Neural cell (in vitro differentiated cells): ENCODE measurements around the gene DZIP1. TPM values are rescaled to one million over a fixed set of nuclear protein-coding genes. Genes with fewer than 3 reads are reported as not detected.

Experiments
- H2AFZ ChIP-seq: fragments of 200-600, 300-800 bp; sonication (generic), shearing (Covaris generic); 2 replicates; pipeline ENCODE4 v1.6.0; 2014; ENCODE audit warnings: low read depth, mild to moderate bottlenecking, antibody characterized with exemption, low read length, moderate library complexity
- H3F3A ChIP-seq: fragments of 200-600 bp; shearing (Covaris generic); 2 replicates; pipeline ENCODE4 v1.6.1; 2016; ENCODE audit warnings: mild to moderate bottlenecking, moderate library complexity, mixed read lengths, antibody characterized with exemption, low read length; ENCODE audit not compliant: insufficient read depth, poor library complexity, severe bottlenecking
- H3K27ac ChIP-seq: fragments of 200-600, 300-800 bp; sonication (generic), shearing (Covaris generic); 2 replicates; pipeline ENCODE4 v1.5.1; 2014; ENCODE audit warnings: mild to moderate bottlenecking, low read length, moderate library complexity
- H3K27me3 ChIP-seq: fragments of 300-800, 200-600 bp; sonication (generic), shearing (Covaris generic); 2 replicates; pipeline ENCODE4 v1.6.0; 2014; ENCODE audit warnings: mild to moderate bottlenecking, low read depth, low read length, moderate library complexity; ENCODE audit not compliant: insufficient read depth
- H3K36me3 ChIP-seq: fragments of 300-800, 200-600 bp; sonication (generic), shearing (Covaris generic); 2 replicates; pipeline ENCODE4 v1.5.1; 2014; ENCODE audit warnings: mild to moderate bottlenecking, antibody characterized with exemption, low read length, moderate library complexity; ENCODE audit not compliant: insufficient read depth
- H3K4me2 ChIP-seq: fragments of 300-800, 200-600 bp; sonication (generic), shearing (Covaris generic); 2 replicates; pipeline ENCODE4 v1.6.0; 2014; ENCODE audit warnings: mild to moderate bottlenecking, low read length
- H3K4me3 ChIP-seq: fragments of 300-800, 200-600 bp; sonication (generic), shearing (Covaris generic); 2 replicates; pipeline ENCODE4 v1.5.1; 2014; ENCODE audit warnings: mild to moderate bottlenecking, low read length, moderate library complexity
- H3K79me2 ChIP-seq: fragments of 200-600 bp; shearing (Covaris generic); replicated peaks from 2 replicates; pipeline ENCODE4 v1.6.0; 2014; ENCODE audit warnings: mild to moderate bottlenecking, low read length, moderate library complexity; ENCODE audit not compliant: insufficient read depth
- H3K9ac ChIP-seq: fragments of 300-800, 200-600 bp; sonication (generic), shearing (Covaris generic); 2 replicates; pipeline ENCODE4 v1.6.1; 2016; ENCODE audit warnings: mild to moderate bottlenecking, low read length, mixed read lengths
- H3K9me2 ChIP-seq: fragments of 200-600 bp; shearing (Covaris generic); 2 replicates; pipeline ENCODE4 v1.6.1; 2016; ENCODE audit warnings: mild to moderate bottlenecking, low read length, mixed read lengths; ENCODE audit not compliant: insufficient read depth
- H3K9me3 ChIP-seq: fragments of 200-600, 300-800 bp; sonication (generic), shearing (Covaris generic); 2 replicates; pipeline ENCODE4 v1.6.1; 2016; ENCODE audit warnings: mild to moderate bottlenecking, mixed run types, low read length, moderate library complexity, mixed read lengths
- H4K20me1 ChIP-seq: fragments of 200-600 bp; shearing (Covaris generic); 2 replicates; pipeline ENCODE4 v1.6.1; 2016; ENCODE audit warnings: mild to moderate bottlenecking, mixed run types; ENCODE audit not compliant: insufficient read depth
- EP300 ChIP-seq: fragments of 450-650 bp; conservative IDR thresholded peaks from 2 replicates; pipeline ENCODE4 v1.6.1; 2014; ENCODE audit warnings: antibody characterized with exemption, mild to moderate bottlenecking, moderate library complexity; ENCODE audit not compliant: poor library complexity, severe bottlenecking
- EZH2 ChIP-seq: fragments of 200-600, 300-800 bp; shearing (Covaris generic), sonication (generic); IDR thresholded peaks from 2 replicates; pipeline ENCODE4 v1.6.1; 2014; ENCODE audit warnings: antibody characterized with exemption, low read length, borderline replicate concordance, mild to moderate bottlenecking; ENCODE audit not compliant: insufficient read depth, poor library complexity, severe bottlenecking
- MXI1 ChIP-seq: fragments of 450-650 bp; conservative IDR thresholded peaks from 2 replicates; pipeline ENCODE4 v1.6.1; 2014; ENCODE audit warnings: antibody characterized with exemption, mild to moderate bottlenecking; ENCODE audit not compliant: poor library complexity, severe bottlenecking
- POLR2AphosphoS5 ChIP-seq: IDR thresholded peaks from 2 replicates; pipeline ENCODE4 v1.6.1; 2012
- RAD21 ChIP-seq: fragments of 450-650 bp; conservative IDR thresholded peaks from 2 replicates; pipeline ENCODE4 v1.6.1; 2014; ENCODE audit warnings: antibody characterized with exemption, mild to moderate bottlenecking, moderate library complexity
- REST ChIP-seq: IDR thresholded peaks from 2 replicates; pipeline ENCODE4 v1.6.1; 2012; ENCODE audit warnings: borderline replicate concordance
- SMC3 ChIP-seq: fragments of 450-650 bp; conservative IDR thresholded peaks from 2 replicates; pipeline ENCODE4 v1.6.1; 2014; ENCODE audit warnings: antibody characterized with exemption, mild to moderate bottlenecking, moderate library complexity; ENCODE audit not compliant: poor library complexity
- TAF1 ChIP-seq: IDR thresholded peaks from 2 replicates; pipeline ENCODE4 v1.6.1; 2012; ENCODE audit warnings: low read depth
- polyA plus RNA-seq: library from polyadenylated mRNA; depleted of rRNA; stranded (reverse); fragments of >200 nt; gene quantifications from 2 replicates; pipeline ENCODE4 v1.2.3, GENCODE V29; 2014
- TF ChIP-seq, protein P1 (sequence below): fragments of 450-650 bp; IDR thresholded peaks from 2 replicates; pipeline ENCODE4 v1.5.1; 2014; ENCODE audit warnings: antibody characterized with exemption, mild to moderate bottlenecking, moderate library complexity; ENCODE audit not compliant: poor library complexity, severe bottlenecking

Gene DZIP1
- polyA plus RNA-seq, 1 donor from 2014 or later, result 35.3 TPM

GRCh38 chr13:95620825-95621498, 23.5 kb downstream of the DZIP1 start:
- no peak overlapping the region for H3K4me3 ChIP-seq
- TF ChIP-seq MXI1, result no peak
- TF ChIP-seq TAF1, result no peak
- TF ChIP-seq, protein P1, sequence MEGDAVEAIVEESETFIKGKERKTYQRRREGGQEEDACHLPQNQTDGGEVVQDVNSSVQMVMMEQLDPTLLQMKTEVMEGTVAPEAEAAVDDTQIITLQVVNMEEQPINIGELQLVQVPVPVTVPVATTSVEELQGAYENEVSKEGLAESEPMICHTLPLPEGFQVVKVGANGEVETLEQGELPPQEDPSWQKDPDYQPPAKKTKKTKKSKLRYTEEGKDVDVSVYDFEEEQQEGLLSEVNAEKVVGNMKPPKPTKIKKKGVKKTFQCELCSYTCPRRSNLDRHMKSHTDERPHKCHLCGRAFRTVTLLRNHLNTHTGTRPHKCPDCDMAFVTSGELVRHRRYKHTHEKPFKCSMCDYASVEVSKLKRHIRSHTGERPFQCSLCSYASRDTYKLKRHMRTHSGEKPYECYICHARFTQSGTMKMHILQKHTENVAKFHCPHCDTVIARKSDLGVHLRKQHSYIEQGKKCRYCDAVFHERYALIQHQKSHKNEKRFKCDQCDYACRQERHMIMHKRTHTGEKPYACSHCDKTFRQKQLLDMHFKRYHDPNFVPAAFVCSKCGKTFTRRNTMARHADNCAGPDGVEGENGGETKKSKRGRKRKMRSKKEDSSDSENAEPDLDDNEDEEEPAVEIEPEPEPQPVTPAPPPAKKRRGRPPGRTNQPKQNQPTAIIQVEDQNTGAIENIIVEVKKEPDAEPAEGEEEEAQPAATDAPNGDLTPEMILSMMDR, result no peak
- no peak for TF ChIP-seq SMC3
- TF ChIP-seq RAD21, result no peak
- no peak for TF ChIP-seq REST
- TF ChIP-seq EZH2, result no peak
- no peak for TF ChIP-seq EP300
- TF ChIP-seq POLR2AphosphoS5, result no peak
- no peaks in the 10 kb centered on the region for H3K9me2 ChIP-seq
- H2AFZ ChIP-seq, result no peak overlapping the region
- no peak overlapping the region for H3K9ac ChIP-seq
- no peaks in the 10 kb centered on the region for H3K36me3 ChIP-seq
- no peaks in the 10 kb centered on the region for H3F3A ChIP-seq
- H3K4me2 ChIP-seq, result no peak overlapping the region
- no peaks in the 10 kb centered on the region for H4K20me1 ChIP-seq
- no peaks in the 10 kb centered on the region for H3K9me3 ChIP-seq
- H3K27me3 ChIP-seq, result no peaks in the 10 kb centered on the region
- no peak overlapping the region for H3K27ac ChIP-seq
- H3K79me2 ChIP-seq, result no peaks in the 10 kb centered on the region

DNA sequence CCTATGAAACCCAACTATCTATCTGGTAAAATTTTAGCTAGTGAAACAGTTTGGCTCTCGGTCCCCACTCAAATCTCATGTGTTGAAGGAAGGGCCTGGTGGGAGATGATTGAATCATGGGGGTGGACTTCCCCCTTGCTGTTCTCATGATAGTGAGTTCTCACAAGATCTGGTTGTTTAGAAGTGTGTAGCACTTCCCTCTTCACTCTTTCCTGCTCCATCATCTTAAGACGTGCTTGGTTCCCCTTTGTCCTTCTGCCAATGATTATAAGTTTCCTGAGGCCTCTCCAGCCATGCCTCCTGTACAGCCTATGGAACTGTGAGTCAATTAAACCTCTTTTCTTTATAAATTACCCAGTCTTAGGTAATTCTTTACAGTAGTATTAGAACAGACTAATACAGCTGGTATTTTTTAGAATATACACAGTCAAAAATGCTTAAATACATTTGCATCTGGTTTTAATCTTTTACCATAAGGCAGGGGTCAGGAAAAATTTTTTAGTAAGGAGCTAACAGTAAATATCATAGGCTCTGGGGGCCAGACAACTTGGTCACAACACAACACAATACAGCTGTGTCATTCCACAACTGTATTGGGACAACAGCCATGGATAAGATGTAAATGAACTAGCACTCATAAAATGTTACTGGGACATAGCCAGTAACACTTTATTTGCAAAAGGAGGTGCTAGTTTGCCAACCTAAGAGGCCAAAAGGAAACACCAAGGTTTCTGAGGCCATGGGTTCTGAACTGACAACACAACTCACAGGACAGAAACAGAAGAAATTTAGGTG, 24.3 kb downstream of the DZIP1 start:
- Histone ChIP-seq H3K79me2 (no peaks in the 10 kb centered on the region), H3K9ac (no peak overlapping the region), H2AFZ (no peak overlapping the region), H3K36me3 (no peaks in the 10 kb centered on the region), H3K4me3 (no peak overlapping the region), H3K9me2 (no peaks in the 10 kb centered on the region), H3K9me3 (no peaks in the 10 kb centered on the region), H3K27ac (no peak overlapping the region), H3K4me2 (no peak overlapping the region), H3F3A (no peaks in the 10 kb centered on the region), H4K20me1 (no peaks in the 10 kb centered on the region), H3K27me3 (no peaks in the 10 kb centered on the region)
- TF ChIP-seq, protein P1, result no peak
- TF ChIP-seq EZH2, result no peak
- TF ChIP-seq EP300, result no peak
- TF ChIP-seq REST, result no peak
- TF ChIP-seq RAD21, result no peak
- TF ChIP-seq MXI1, result no peak
- no peak for TF ChIP-seq SMC3
